HCT116 (cell line): Measurements from ENCODE around the gene ESRRB. TPM values are rescaled to one million over a fixed set of nuclear protein-coding genes. Genes with fewer than 3 reads are reported as not detected.

Experiments used
- ATAC-seq: fragments of 200-7000 bp; cut with Tn5 transposase; 2 replicates; pipeline ENCODE4 v1.9.1; 2020; ENCODE audit warnings: mild to moderate bottlenecking, moderate library complexity
- BruUV-seq: library from RNA; stranded (reverse); fragments of 400-500 nt; replicated peaks from 2 replicates; lab custom pipeline; 2021; lab: Mats Ljungman, UMichigan
- CTCF ChIA-PET: fragments of 300-600 bp; sonication (Branson Sonifier 250); formaldehyde crosslinking; loops from one replicate; lab custom pipeline; 2021; ENCODE audit warnings: antibody characterized with exemption; lab: Charles Lee
- POLR2A ChIA-PET: fragments of 300-600, 350-600 bp; sonication (Branson Sonifier 250); formaldehyde crosslinking; loops from one replicate; lab custom pipeline; 2021; ENCODE audit warnings: antibody characterized with exemption; lab: Charles Lee
- RAD21 ChIA-PET, 2 experiments: fragments of 300-600 bp; sonication (Branson Sonifier 250); formaldehyde crosslinking; loops; one replicate each; lab custom pipeline; 2023; ENCODE audit warnings: low total read pairs in 2 of 2; ENCODE audit not compliant: uncharacterized antibody in 2 of 2, unreplicated experiment in 2 of 2, low non-redundant PET in 1 of 2; lab: Charles Lee
- DNase-seq: peaks from one replicate; pipeline ENCODE4 v3.0.0-alpha.2; 2010; ENCODE audit warnings: low read depth, low spot score
- H2AFZ ChIP-seq: fragments of 200-600 bp; shearing (Covaris generic), sonication (generic); 2 replicates; pipeline ENCODE4 v1.6.1; 2017; ENCODE audit warnings: low read depth, mixed run types, mixed read lengths, antibody characterized with exemption, low read length; ENCODE audit not compliant: poor library complexity, severe bottlenecking
- H3K27ac ChIP-seq: 2 replicates; pipeline ENCODE4 v1.5.1; 2012; ENCODE audit warnings: low read depth, low read length
- H3K27me3 ChIP-seq: fragments of 200-600 bp; sonication (generic); 2 replicates; pipeline ENCODE4 v1.6.1; 2016; ENCODE audit warnings: mixed run types, low read length, mixed read lengths; ENCODE audit not compliant: insufficient read depth
- H3K36me3 ChIP-seq, 2 experiments: fragments of 200-500 bp in 1 of 2; fragments of 200-600 bp in 1 of 2; sonication (Bioruptor generic) in 1 of 2; sonication (generic) in 1 of 2; 2 replicates each; pipeline versions ENCODE4 v1.5.1 to v1.6.1; 2014 to 2016; ENCODE audit warnings: low read length in 2 of 2, inconsistent platforms in 1 of 2, mixed read lengths in 1 of 2, mixed run types in 1 of 2; ENCODE audit not compliant: insufficient read depth in 2 of 2, control insufficient read depth in 1 of 2
- H3K4me1 ChIP-seq, 2 experiments: fragments of 200-600 bp in 1 of 2; sonication (generic) in 1 of 2; 2 replicates each; pipeline versions ENCODE4 v1.5.1 to v1.6.1; 2012 to 2017; ENCODE audit warnings: low read length in 2 of 2, inconsistent platforms in 1 of 2, mild to moderate bottlenecking in 1 of 2, mixed read lengths in 1 of 2, mixed run types in 1 of 2, moderate library complexity in 1 of 2; ENCODE audit not compliant: insufficient read depth in 2 of 2, control insufficient read depth in 1 of 2
- H3K4me2 ChIP-seq: fragments of 200-600 bp; sonication (generic); 2 replicates; pipeline ENCODE4 v1.6.1; 2017; ENCODE audit warnings: mixed run types, low read length, mixed read lengths
- H3K4me3 ChIP-seq, 2 experiments: fragments of 200-600 bp in 1 of 2; sonication (generic) in 1 of 2; replicated peaks in 1 of 2; 2 replicates each; pipeline ENCODE4 v1.5.1; 2011 to 2016; ENCODE audit warnings: low read length in 2 of 2, control low read depth in 1 of 2, low read depth in 1 of 2, mild to moderate bottlenecking in 1 of 2, mixed read lengths in 1 of 2, mixed run types in 1 of 2
- H3K79me2 ChIP-seq: fragments of 200-600 bp; sonication (generic); 2 replicates; pipeline ENCODE4 v1.6.1; 2017; ENCODE audit warnings: mild to moderate bottlenecking, mixed run types, low read length, moderate library complexity, mixed read lengths; ENCODE audit not compliant: insufficient read depth
- H3K9ac ChIP-seq: fragments of 200-600 bp; sonication (generic); 2 replicates; pipeline ENCODE4 v1.6.1; 2016; ENCODE audit warnings: low read length, mixed read lengths
- H3K9me2 ChIP-seq: fragments of 200-600 bp; sonication (generic), shearing (Covaris generic); 2 replicates; pipeline ENCODE4 v1.6.1; 2017; ENCODE audit warnings: mixed run types, mild to moderate bottlenecking, moderate library complexity; ENCODE audit not compliant: insufficient read depth
- H3K9me3 ChIP-seq, 2 experiments: fragments of 200-500 bp in 1 of 2; fragments of 200-600 bp in 1 of 2; sonication (Bioruptor generic) in 1 of 2; sonication (generic) in 1 of 2; 2 replicates each; pipeline ENCODE4 v1.6.1; 2014 to 2017; ENCODE audit warnings: low read length in 2 of 2, mixed read lengths in 2 of 2, inconsistent platforms in 1 of 2, low read depth in 1 of 2, mild to moderate bottlenecking in 1 of 2, mixed run types in 1 of 2, moderate library complexity in 1 of 2; ENCODE audit not compliant: control insufficient read depth in 1 of 2, insufficient read depth in 1 of 2
- H4K20me1 ChIP-seq: fragments of 200-600 bp; sonication (generic), shearing (Covaris generic); 2 replicates; pipeline ENCODE4 v1.6.1; 2017; ENCODE audit warnings: mixed run types, mild to moderate bottlenecking, moderate library complexity; ENCODE audit not compliant: insufficient read depth
- CEBPB ChIP-seq: IDR thresholded peaks from 2 replicates; pipeline ENCODE4 v1.6.1; 2012; ENCODE audit warnings: low read depth
- EGR1 ChIP-seq: IDR thresholded peaks from 2 replicates; pipeline ENCODE4 v1.6.1; 2012; ENCODE audit warnings: low read depth
- ELF1 ChIP-seq: IDR thresholded peaks from 2 replicates; pipeline ENCODE4 v1.6.1; 2012; ENCODE audit warnings: low read depth, borderline replicate concordance
- FOSL1 ChIP-seq: IDR thresholded peaks from 2 replicates; pipeline ENCODE4 v1.6.1; 2012; ENCODE audit warnings: low read depth
- JUND ChIP-seq: IDR thresholded peaks from 2 replicates; pipeline ENCODE4 v1.6.1; 2012
- MAX ChIP-seq: IDR thresholded peaks from 2 replicates; pipeline ENCODE4 v1.6.1; 2012
- POLR2A ChIP-seq: IDR thresholded peaks from 2 replicates; pipeline ENCODE4 v1.7.0; 2011; ENCODE audit warnings: borderline replicate concordance; ENCODE audit not compliant: insufficient read depth, insufficient read length; ENCODE audit errors: extremely low read depth
- RAD21 ChIP-seq: IDR thresholded peaks from 2 replicates; pipeline ENCODE4 v1.6.1; 2012; ENCODE audit warnings: low read depth, mild to moderate bottlenecking
- SRF ChIP-seq: IDR thresholded peaks from 2 replicates; pipeline ENCODE4 v1.6.1; 2012; ENCODE audit warnings: low read depth
- TCF7L2 ChIP-seq: IDR thresholded peaks from 2 replicates; pipeline ENCODE4 v1.7.0; 2011; ENCODE audit warnings: borderline replicate concordance, inconsistent platforms; ENCODE audit not compliant: insufficient read depth, insufficient read length; ENCODE audit errors: extremely low read depth
- ZFX ChIP-seq: fragments of 450-650 bp; IDR thresholded peaks from 2 replicates; pipeline ENCODE4 v1.6.1; 2017
- intact Hi-C: fragments of 100-400 bp; cut with micrococcal nuclease; formaldehyde crosslinking; loops from 2 replicates; pipeline ENCODE4 v1.10.0; 2022
- total RNA-seq: library from RNA; stranded (reverse); gene quantifications from one replicate; pipeline ENCODE4 v1.2.1, GENCODE V29; 2021; ENCODE audit not compliant: unreplicated experiment
- TF ChIP-seq, protein P1 (sequence below): IDR thresholded peaks from 2 replicates; pipeline ENCODE4 v1.6.1; 2012; ENCODE audit warnings: low read depth
- TF ChIP-seq, protein P2 (sequence below), 3 experiments: fragments of 200-600 bp in 1 of 3; sonication (generic) in 1 of 3; IDR thresholded peaks in 2 of 3; conservative IDR thresholded peaks in 1 of 3; 2 replicates each; pipeline ENCODE4 v1.5.1; 2012 to 2017; ENCODE audit warnings: low read depth in 2 of 3, low read length in 2 of 3, antibody characterized with exemption in 1 of 3, borderline replicate concordance in 1 of 3, control low read depth in 1 of 3, mild to moderate bottlenecking in 1 of 3, mixed read lengths in 1 of 3, mixed run types in 1 of 3, moderate library complexity in 1 of 3; ENCODE audit not compliant: insufficient read depth in 1 of 3

ESRRB gene
- total RNA-seq, 1 experiment from 2014 or later, result 1.9 TPM

GRCh38 chr14:76518366-76518765 is 142.4 kb downstream of the ESRRB start:
- Histone ChIP-seq H3K27ac (no peak overlapping the region), H4K20me1 (no peaks in the 10 kb centered on the region), H3K27me3 (peaks cover 5% of the 10 kb centered on the region; the same call in 1 of the 2 replicates), H3K4me1 (no peaks in the 10 kb centered on the region), H3K9me3 (no peaks in the 10 kb centered on the region), H3K36me3 (no peaks in the 10 kb centered on the region), H3K9ac (no peak overlapping the region), H3K4me3 (no peak overlapping the region), H2AFZ (no peak overlapping the region), H3K79me2 (no peaks in the 10 kb centered on the region), H3K9me2 (no peaks in the 10 kb centered on the region), H3K4me2 (no peak overlapping the region)
- no TSS peak for BruUV-seq
- ChIA-PET RAD21 (no interaction called here), POLR2A (no interaction called here), CTCF (no interaction called here)
- ATAC-seq, result no peak
- no peak for DNase-seq
- intact Hi-C loops, result no loop called here
- TF ChIP-seq SRF (no peak), POLR2A (no peak), TCF7L2 (no peak)

- no peaks in the 10 kb centered on the region for H3K9me2 ChIP-seq
- no peaks in the 10 kb centered on the region for H3K9me3 ChIP-seq
- no peak overlapping the region for H3K27ac ChIP-seq
- no peak overlapping the region for H3K4me2 ChIP-seq
- no peak overlapping the region for H3K9ac ChIP-seq
- H2AFZ ChIP-seq, result no peak overlapping the region
- BruUV-seq, result no TSS peak
- H4K20me1 ChIP-seq, result no peaks in the 10 kb centered on the region
- no peaks in the 10 kb centered on the region for H3K4me1 ChIP-seq
- no peak overlapping the region for H3K4me3 ChIP-seq
- H3K79me2 ChIP-seq, result no peaks in the 10 kb centered on the region
- DNase-seq (no peak), ATAC-seq (no peak)
- intact Hi-C loops, result no loop called here
- H3K36me3 ChIP-seq, result no peaks in the 10 kb centered on the region
- ChIA-PET RAD21 (no interaction called here), CTCF (no interaction called here), POLR2A (no interaction called here)
- no peaks in the 10 kb centered on the region for H3K27me3 ChIP-seq
- TF ChIP-seq EGR1, result no peak
- TF ChIP-seq RAD21, result no peak
- no peak for TF ChIP-seq CEBPB
- no peak for TF ChIP-seq ELF1
- TF ChIP-seq FOSL1, result no peak
- TF ChIP-seq MAX, result no peak
- TF ChIP-seq, protein P1, sequence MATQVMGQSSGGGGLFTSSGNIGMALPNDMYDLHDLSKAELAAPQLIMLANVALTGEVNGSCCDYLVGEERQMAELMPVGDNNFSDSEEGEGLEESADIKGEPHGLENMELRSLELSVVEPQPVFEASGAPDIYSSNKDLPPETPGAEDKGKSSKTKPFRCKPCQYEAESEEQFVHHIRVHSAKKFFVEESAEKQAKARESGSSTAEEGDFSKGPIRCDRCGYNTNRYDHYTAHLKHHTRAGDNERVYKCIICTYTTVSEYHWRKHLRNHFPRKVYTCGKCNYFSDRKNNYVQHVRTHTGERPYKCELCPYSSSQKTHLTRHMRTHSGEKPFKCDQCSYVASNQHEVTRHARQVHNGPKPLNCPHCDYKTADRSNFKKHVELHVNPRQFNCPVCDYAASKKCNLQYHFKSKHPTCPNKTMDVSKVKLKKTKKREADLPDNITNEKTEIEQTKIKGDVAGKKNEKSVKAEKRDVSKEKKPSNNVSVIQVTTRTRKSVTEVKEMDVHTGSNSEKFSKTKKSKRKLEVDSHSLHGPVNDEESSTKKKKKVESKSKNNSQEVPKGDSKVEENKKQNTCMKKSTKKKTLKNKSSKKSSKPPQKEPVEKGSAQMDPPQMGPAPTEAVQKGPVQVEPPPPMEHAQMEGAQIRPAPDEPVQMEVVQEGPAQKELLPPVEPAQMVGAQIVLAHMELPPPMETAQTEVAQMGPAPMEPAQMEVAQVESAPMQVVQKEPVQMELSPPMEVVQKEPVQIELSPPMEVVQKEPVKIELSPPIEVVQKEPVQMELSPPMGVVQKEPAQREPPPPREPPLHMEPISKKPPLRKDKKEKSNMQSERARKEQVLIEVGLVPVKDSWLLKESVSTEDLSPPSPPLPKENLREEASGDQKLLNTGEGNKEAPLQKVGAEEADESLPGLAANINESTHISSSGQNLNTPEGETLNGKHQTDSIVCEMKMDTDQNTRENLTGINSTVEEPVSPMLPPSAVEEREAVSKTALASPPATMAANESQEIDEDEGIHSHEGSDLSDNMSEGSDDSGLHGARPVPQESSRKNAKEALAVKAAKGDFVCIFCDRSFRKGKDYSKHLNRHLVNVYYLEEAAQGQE, result no peak
- no peak for TF ChIP-seq JUND
- TF ChIP-seq POLR2A, result no peak
- TF ChIP-seq, protein P2, sequence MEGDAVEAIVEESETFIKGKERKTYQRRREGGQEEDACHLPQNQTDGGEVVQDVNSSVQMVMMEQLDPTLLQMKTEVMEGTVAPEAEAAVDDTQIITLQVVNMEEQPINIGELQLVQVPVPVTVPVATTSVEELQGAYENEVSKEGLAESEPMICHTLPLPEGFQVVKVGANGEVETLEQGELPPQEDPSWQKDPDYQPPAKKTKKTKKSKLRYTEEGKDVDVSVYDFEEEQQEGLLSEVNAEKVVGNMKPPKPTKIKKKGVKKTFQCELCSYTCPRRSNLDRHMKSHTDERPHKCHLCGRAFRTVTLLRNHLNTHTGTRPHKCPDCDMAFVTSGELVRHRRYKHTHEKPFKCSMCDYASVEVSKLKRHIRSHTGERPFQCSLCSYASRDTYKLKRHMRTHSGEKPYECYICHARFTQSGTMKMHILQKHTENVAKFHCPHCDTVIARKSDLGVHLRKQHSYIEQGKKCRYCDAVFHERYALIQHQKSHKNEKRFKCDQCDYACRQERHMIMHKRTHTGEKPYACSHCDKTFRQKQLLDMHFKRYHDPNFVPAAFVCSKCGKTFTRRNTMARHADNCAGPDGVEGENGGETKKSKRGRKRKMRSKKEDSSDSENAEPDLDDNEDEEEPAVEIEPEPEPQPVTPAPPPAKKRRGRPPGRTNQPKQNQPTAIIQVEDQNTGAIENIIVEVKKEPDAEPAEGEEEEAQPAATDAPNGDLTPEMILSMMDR (IDR thresholded peaks at IDR 0.05 in 2 of 3, conservative IDR thresholded peaks at IDR 0.05 in 1 of 3; ENCODE audit: borderline replicate concordance in 1 of 3, insufficient read depth in 1 of 3, low read depth in 2 of 3, low read length in 2 of 3), result no peak
- no peak for TF ChIP-seq ZFX
Measured at GRCh38 chr14:76525106-76525821, 149.3 kb downstream of the ESRRB start.
